WTC11 (cell line): Measurements from ENCODE around the gene KIR3DL2.

Experiments
- ATF2 ChIP-seq: sonication (generic); formaldehyde crosslinking; IDR thresholded peaks from 2 replicates; pipeline ENCODE4 v1.8.1; 2022; ENCODE audit warnings: low read depth, missing genetic modification reagents, borderline replicate concordance
- CTCF ChIP-seq: fragments of 200-600 bp; IDR thresholded peaks from 2 replicates; pipeline ENCODE4 v1.8.0; 2022; ENCODE audit warnings: antibody characterized with exemption
- ELF4 ChIP-seq: sonication (generic); formaldehyde crosslinking; IDR thresholded peaks from 2 replicates; pipeline ENCODE4 v1.8.1; 2022; ENCODE audit warnings: low read depth, mild to moderate bottlenecking, moderate library complexity, missing genetic modification reagents
- EMX1 ChIP-seq: fragments of 250-450 bp; sonication (Bioruptor Pico); IDR thresholded peaks from 2 replicates; pipeline ENCODE4 v1.8.0; 2021; ENCODE audit warnings: mild to moderate bottlenecking
- MAX ChIP-seq: sonication (generic); formaldehyde crosslinking; IDR thresholded peaks from 2 replicates; pipeline ENCODE4 v1.8.0; 2022; ENCODE audit warnings: mild to moderate bottlenecking, missing genetic modification reagents
- MXD4 ChIP-seq: fragments of 250-450 bp; sonication (Bioruptor Pico); IDR thresholded peaks from 2 replicates; pipeline ENCODE4 v1.8.0; 2021; ENCODE audit warnings: mild to moderate bottlenecking, moderate library complexity, borderline replicate concordance
- NFATC4 ChIP-seq: fragments of 250-450 bp; sonication (Bioruptor Pico); IDR thresholded peaks from 2 replicates; pipeline ENCODE4 v1.9.0; 2021; ENCODE audit warnings: mild to moderate bottlenecking
- SP1 ChIP-seq: sonication (generic); formaldehyde crosslinking; conservative IDR thresholded peaks from 2 replicates; pipeline ENCODE4 v1.8.1; 2022; ENCODE audit warnings: missing genetic modification reagents
- TCF7 ChIP-seq: sonication (generic); formaldehyde crosslinking; IDR thresholded peaks from 2 replicates; pipeline ENCODE4 v1.8.0; 2022; ENCODE audit warnings: mild to moderate bottlenecking, low read depth, missing genetic modification reagents, moderate library complexity
- TP53 ChIP-seq: sonication (generic); formaldehyde crosslinking; IDR thresholded peaks from 2 replicates; pipeline ENCODE4 v1.8.1; 2023; ENCODE audit warnings: mild to moderate bottlenecking, missing genetic modification reagents
- USF1 ChIP-seq: sonication (generic); formaldehyde crosslinking; IDR thresholded peaks from 2 replicates; pipeline ENCODE4 v1.8.0; 2022; ENCODE audit warnings: mild to moderate bottlenecking, missing genetic modification reagents
- ZNF512 ChIP-seq: sonication (generic); formaldehyde crosslinking; IDR thresholded peaks from 2 replicates; pipeline ENCODE4 v1.8.1; 2022; ENCODE audit warnings: missing genetic modification reagents, borderline replicate concordance

GRCh38 chr19:54851353-54851752 is 1.1 kb downstream of the KIR3DL2 start:
- TF ChIP-seq NFATC4 (CRISPR knock-in tag) (no peak), CTCF (no peak), USF1 (no peak), ELF4 (no peak), SP1 (CRISPR knock-in tag) (no peak), TP53 (no peak), ZNF512 (CRISPR knock-in tag) (no peak), MXD4 (no peak), TCF7 (CRISPR knock-in tag) (no peak), MAX (CRISPR knock-in tag) (no peak), EMX1 (no peak), ATF2 (no peak)
